GM21515 (cell line): ENCODE results near the gene PPL.
A peak's percentile ranks its signal among the peaks of the same experiment; 100 is the strongest.

ENCODE experiments used
- ATAC-seq: cut with Tn5 transposase; IDR thresholded peaks from one replicate; pipeline ENCODE4 v1.9.1; 2021; ENCODE audit not compliant: unreplicated experiment

PPL gene

DNA sequence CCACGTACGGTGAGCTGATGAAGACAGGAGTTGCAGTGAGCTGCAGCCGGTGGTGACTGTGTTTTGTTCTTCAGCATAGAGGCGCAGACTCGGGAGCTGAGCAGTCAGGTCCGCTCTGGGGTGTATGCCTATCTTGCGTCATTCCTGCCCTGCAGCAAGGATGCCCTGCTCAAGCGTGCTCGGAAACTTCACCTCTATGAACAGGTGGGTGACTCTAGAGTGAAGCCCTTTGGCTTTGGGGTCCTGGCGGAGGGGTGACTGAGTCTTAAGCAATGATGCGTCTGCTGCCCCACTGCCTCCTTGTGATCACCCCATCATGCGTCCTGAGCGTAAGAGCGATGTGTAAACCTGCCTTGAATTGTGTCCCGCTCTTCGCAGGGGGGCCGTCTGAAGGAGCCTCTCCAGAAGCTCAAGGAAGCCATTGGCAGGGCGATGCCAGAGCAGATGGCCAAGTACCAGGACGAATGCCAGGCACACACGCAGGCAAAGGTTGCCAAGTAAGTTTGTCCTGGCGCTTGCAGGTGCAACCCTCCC is 66.7 kb downstream of the PPL start:
- no peak for ATAC-seq

DNA sequence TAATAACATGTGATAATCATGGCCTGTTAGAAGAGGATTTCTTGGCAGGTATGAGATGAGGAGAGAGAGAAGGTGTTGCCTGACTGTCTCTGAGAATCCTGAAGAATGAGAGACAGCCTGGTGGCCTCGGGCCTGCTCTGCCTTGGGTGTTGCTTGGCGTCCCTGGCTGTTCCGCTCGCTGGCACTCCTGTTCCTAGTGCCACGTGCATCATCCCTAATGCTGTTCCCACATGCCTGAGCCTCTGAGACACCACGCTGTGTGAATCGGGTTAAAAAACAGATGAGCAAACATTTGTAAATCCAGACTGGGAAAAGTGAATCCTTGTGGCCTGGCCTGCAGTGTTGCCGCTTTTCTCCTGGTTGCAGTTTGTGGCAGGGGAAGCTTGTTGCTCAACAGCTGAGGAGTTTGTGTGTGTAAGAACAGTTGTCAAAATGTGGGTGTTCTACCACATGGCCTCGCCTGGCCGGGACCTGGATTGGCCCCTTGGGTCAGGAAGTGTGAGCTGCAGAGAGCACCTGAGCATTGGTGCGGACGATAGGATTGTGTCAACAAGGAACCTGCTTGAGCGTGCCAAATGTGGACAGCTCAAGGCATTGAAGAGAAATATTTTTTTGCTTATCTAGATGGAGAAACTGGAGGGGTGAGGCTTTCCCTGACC is 67.7 kb downstream of the PPL start:
- ATAC-seq: no peak

DNA sequence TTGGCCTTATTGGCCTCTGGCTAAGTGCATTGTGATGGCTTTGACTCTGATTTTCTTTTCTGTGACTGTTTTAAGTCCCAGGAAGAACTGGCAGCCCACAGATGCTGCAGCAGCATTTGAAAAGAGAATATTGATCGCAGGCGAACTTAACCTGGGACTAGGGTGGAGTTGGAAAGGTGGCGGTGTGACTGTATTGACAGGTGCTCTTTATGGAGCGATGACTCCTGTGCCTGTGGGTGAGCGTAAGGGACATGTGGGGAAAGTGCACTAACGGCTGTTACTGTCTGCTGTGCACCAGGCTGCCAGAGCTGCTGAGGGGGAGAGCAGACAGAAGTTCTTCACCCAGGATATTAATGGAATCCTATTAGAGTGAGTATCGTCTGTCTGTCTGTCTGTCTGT is 68.4 kb downstream of the PPL start:
- no peak for ATAC-seq

DNA sequence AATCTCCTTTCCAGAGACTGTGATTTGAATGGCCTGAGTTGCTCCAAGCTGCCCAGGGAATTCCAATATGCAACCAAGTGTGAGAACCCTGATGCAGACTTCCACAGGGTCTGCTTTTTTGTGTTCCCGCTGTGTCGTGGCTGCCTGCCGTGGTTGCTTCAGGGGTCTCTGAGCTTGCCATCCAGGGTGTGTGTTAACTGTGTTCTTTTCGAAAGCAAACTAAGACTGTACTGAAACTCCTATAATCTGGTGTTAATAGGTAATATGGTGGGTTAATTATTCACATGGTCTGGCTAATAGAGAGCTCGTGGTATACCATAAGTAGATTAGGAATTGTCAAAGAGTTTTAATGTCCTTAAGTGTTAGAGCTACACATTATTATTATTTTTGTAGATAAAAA is 68.9 kb downstream of the PPL start:
- no peak for ATAC-seq

DNA sequence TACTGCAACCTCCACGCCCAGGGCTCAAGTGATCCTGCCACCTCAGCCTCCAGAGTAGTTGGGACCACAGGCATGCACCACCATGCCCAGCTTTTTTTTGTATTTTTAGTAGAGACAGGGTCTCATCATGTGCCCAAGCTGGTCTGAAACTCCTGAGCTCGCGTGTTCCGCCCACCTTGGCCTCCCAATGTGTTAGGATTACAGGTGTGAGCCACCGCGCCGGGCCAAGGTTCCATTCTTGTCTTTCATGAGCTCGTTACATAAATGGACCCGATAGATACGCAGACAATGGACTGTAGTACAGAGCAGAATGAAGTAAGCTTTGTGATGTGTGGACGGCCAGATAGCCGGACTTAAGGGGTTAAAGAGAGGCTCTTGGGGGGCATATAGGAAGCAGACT is 70.4 kb downstream of the PPL start:
- no peak for ATAC-seq

DNA sequence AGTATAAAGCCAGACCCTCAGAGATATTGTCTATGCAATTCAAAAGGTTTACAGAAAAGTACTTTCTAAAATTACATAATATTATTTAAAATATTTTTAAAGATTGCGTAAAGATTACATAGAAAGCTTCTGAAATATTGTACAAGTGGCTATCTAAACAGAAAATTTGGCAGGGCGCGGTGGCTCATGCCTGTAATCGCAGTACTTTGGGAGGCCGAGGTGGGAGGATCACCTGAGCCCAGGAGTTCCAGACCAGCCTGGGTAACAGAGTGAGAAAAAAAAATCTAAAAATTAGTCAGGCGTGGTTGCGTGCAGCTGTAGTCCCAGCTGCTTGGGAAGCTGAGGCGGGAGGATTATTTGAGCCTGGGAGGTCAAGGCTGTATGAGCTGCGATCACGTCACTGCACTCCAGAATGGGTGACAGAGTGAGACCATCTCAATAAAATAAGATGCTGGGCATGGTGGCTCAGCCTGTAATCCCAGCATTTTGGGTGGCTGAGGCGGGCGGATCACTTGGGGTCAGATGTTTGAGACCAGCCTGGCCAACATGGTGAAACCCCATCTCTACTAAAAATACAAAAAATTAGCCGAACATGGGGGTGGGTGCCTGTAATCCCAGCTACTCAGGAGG is 71.6 kb downstream of the PPL start:
- no peak for ATAC-seq

DNA sequence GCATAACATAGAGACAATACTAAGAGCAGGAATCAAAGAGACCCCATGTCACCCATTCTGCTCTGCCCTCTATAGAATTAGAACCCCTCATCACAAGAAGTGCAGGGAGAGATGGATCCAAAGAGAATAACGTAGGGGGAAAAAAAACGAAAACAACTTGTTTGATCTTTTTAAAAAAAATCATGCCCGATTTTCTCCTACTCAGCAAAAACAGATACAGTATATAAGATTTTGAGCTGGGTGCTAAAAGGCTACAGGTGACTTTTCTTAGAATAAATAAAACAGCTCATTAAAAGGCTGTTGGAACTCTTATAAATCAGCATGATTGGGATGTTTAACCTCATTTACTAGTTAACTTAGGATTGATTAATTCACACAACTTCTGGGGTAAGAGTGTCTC is 72.2 kb downstream of the PPL start:
- no peak for ATAC-seq

DNA sequence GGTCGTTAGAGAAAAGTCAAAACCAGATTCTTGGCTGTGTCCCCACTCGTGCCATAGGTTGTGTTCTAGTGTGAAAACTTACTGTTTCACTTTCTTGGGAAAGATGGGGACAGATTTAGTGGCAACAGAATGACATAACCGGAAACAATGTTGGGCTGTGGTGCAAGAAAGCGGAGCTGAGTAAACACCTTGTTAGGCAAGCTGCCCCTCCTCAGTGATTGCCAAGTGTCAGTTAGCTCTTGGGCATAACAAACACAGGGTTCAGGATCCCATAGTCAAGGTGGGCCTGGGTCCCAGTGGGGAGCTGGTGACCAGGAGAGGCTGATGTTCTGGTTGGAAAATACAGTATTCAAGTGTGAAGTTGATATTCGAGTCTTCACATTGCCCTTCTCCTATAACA is 74.3 kb downstream of the PPL start:
- ATAC-seq: no peak

DNA sequence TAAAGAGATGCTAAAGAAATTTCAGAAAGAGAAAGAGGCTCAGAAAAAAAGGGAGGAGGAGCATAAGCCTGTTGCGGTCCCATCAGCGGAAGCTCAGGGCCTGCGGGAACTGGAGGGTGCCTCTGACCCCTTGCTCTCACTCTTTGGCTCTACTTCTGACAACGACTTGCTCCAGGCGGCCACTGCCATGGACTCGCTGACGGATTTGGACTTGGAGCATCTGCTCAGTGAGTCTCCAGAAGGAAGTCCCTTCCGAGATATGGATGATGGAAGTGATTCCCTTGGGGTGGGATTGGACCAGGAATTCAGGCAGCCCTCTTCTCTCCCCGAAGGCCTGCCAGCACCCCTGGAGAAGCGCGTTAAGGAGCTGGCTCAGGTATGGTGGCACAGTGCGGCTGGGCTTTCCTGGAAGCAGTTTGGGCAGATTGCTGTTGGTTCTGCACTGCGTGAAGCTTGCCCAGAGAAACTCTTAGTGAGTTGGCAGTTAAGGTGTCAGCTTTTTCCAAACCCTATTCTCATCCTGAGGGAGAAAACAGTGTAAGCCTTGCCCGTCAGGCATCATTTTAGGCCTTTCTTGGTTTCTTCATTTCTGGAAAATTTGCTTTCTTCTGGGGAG is 76.1 kb downstream of the PPL start:
- no peak for ATAC-seq

DNA sequence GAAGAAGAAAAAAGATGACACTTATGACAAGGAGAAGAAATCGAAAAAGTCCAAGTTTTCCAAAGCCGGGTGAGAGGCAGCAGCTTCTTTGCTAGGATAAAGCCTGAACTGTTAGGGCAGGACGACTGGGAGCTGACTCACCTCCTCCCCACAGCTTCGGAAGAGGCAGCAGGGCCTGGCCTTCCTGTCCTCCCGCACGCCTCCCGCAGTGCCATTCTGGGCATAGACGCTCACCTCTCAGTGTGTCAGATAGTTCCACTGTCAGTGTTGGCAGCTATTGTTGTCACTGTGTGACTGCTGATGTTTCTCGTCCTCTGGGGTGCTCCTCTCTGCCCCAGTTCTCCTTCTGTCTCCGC is 77.1 kb downstream of the PPL start:
- ATAC-seq: no peak

DNA sequence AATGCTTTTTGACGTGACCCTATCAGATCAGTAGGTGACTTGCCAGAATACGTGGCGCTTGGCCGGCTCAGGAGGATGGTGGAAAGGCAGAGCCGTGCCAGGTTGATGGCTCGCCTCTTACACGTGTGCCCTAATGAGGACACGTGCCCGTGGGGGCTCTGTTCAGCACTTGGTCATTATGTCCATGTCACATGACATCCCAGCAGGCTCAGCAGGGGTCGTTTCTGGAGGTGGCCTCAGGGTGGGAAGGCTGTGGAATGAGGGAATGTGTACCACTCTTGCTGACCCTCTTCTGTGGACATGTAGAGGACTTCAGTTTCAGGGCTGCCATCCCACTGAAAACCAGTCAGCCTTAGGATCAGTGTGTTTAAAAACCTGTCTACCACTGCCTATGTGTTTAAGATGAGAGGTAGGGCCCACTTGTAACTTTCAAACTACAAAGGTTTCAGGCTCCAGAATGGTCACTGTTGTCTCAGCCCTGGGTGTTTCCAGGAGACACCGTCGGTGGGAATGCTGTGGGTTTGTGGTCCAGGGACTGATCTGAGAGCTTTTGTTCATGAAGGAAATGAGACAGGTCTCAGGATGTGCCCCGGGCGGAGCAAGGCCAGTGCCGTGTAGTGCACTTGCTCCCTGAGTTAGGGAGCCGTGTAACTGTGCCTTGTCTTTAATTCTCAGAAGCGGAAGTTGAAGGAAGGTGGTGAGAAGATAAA is 77.6 kb downstream of the PPL start:
- no peak for ATAC-seq

DNA sequence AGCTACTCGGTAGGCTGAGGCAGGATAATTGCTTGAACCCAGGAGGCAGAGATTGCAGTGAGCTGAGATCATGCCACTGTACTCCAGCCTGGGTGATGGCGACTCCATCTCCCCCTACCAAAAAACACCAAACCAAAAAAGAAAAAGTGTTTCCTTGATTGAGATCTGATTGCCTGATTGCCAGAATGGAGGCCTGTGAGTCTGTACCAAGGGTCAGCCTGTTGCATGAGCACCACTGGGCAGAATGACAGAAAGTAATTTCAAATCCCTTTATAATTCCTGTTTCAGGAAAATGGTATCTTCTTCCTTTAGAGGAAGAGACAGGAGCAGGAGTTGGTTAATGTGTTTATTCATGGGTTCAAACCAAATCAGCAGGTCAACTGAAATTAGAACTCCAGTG is 81.1 kb downstream of the PPL start:
- no peak for ATAC-seq

DNA sequence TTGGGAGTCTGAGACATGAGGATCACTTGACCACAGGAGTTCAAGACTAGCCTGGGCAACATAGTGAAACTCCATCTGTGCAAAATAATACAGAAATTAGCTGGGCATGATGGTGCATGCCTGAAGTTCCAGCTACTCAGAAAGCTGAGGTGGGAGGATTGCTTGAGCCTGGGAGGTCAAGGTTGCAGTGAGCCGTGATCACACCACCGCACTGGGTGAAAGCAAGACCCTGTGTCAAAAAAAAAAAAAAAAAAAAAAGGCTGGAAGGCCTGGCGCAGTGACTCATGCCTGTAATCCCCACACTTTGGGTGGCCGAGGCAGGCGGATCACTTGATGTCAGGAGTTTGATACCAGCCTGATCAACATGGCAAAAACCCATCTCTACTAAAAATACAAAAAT is 81.6 kb downstream of the PPL start:
- ATAC-seq: no peak

DNA sequence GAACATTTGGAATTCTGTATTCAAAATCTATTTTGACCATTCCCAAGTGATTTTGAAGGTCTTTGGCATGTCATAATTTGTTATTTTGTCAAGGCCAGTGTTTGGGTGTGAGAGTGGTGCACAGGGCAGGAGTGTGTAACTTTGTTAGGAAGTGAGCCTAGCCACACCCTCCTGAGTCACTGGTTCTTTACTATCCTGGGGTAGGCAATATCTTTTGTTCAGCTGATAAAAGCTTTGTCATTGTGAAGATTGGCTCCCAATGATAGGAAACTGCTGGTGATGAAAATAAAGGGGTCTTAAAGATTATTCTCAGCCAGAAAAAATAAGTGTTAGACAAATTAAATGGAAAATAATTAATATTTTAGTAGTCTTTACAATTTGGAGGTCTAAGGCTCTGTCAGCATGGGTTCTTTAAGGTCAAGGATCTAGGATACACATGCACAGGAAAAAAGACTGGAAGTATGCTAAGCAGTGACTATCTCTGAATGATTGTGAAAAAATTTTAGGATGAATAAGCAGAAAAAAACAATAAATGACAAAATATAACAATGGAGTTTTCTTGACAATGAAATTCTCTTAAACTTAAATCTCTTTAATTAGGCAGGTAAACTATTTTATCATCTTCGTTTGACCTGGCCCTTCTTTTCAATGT is 84.6 kb downstream of the PPL start:
- no peak for ATAC-seq

DNA sequence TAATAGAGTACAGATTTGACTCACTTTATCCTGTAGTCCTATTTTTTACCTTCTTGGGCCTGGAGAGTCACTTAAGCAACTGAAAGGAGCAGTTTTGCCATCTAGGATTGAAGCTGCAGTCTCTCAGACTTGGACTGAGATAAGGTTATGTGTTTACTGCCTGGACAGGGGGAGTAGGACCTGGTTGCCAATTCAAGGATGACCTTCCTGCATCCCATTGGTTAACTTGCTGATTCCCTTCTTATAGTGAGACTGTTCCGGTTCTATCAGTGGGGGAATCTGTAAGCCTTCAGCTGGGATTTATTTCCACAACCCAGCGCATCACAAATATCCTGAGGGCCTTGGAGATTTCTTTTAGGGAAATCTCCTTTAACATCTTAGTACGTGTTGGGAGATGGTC is 86.7 kb downstream of the PPL start:
- ATAC-seq: no peak

DNA sequence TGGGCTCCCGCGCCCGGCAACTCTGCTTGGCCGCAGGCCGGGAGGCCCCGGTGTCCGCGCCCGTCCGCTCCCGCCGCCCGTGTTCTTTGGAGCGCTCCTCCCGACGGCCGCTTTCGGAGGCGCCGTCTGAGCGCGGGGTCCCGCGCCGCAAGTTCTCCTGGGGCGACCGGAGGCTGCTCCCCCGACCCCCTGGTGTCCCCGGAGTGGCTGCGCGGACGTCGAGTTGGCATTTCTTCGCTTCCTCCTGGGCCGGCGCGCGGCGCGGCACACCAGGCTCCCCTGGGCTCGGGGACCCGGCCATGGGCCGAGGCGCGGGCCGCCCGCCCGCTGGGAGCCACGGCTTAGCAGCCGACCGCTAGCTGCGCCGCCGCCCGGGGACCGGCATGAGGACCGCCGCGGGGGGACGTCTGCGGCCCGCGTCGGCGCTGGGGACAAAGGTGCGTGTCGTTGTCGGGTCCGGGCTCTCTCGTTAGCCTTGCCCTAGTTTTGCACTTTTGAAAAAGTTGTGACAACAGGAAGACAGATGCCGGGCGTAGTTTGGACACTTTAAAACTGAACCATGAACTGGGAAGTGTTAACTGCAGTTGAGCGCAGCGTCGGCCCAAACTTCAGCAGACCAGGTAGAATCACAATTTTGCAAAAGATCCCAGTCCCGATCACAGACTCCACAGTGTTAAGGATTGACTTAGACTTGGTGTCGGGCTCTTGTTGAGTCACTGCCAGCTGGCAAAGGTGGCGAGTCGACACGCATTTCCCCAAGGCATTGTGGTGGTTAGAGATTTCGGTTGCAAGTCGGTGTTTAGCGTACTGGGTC is 89.0 kb downstream of the PPL start:
- ATAC-seq: peak; percentile 27

DNA sequence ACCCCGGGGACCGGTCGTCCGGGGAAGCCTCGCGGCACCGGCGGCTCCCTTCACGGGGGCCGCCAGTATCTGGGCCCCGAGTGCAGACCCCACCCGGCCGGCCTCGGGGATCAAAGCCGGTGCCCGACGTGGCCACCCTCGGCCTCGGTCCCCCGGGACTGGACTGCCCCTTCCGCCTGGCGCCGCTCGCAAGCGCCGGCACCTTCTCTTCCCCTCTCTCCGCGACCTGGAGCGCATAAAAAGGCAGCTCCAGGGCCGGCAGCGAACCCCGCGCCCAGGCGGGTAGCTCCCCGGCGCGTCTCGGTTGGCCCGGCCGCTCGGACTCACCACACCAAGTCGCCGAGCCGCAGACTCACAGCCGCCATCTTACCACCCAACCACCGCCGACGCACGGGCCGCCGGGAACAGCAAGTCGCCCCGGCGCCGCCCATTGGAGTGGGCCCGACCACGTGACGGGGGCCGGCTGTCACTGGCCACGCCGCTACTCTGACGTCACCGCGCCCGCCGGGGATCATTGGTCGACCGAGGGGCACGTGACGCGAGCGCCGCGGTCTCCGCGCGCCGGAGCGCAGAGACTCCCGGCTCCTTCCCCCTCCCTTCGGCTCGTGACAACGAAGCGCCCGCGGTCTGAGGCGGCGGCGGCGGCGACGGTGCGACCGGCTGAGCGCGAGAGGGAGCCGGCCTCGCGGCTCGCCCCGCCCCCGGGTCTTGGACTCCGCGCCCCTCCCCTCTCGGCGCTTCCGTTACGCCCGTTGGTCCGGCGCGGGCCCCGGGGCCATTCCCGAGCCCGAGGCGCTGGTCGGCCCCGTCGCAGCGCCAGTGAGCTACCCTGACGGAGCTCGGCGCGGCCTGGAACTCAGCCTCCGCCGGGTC is 89.8 kb downstream of the PPL start, which contains the start of the genes GLYR1 and UBN1:
Gene GLYR1 (minus strand): TSS at position 388 of the 873 bp plus-strand sequence. CDS start 23 bp downstream, at position 365.
Gene UBN1 (plus strand): TSS at position 581 of the 873 bp plus-strand sequence. CDS start 5,437 bp downstream, outside the sequence.
- ATAC-seq: peak; percentile 82

DNA sequence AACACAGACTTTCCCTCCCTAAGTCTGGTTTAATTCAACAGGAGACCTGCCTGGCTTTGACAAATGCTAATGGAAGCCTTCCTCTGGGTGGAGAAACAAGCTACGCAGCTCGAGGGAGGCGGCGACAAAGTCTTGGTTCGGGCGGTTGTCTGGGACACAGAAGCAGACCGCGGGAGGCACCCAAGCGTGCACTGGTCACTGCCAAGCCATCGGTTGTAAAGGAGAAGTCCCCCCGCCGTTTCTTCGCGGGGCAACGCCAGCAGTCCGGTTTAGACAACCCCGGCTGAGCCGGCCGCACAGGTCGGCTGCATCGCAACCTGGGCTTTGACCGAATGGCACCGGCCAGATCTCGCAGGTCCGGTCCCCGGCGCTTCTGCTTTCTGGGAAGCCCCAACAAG is 90.4 kb downstream of the PPL start:
- peak; percentile 20 for ATAC-seq

DNA sequence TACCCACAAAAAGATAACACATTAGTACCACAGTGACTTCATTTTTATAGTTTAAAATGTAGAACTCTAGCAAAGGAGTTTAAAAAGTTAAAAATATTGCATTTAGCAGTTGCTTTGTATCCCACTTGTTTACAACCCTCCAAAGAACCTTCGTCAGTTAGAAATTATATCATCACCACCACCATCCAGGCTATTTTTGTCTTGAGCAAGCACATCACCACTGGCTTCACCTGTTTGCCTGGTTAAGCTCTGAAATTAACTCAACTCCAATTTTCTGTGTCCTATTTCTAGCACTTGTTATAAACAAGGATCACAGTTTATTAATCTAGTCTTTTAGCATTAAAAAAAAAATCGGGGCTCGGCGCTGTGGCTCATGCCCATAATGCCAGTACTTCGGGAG is 96.0 kb downstream of the PPL start:
- ATAC-seq: no peak
